ENCODE measurements around the gene SPAM1. TPM values are rescaled to one million over a fixed set of nuclear protein-coding genes. Genes with fewer than 3 reads are reported as not detected.

Gene SPAM1
- total RNA-seq, 1 experiment from 2014 or later, result not detected

DNA sequence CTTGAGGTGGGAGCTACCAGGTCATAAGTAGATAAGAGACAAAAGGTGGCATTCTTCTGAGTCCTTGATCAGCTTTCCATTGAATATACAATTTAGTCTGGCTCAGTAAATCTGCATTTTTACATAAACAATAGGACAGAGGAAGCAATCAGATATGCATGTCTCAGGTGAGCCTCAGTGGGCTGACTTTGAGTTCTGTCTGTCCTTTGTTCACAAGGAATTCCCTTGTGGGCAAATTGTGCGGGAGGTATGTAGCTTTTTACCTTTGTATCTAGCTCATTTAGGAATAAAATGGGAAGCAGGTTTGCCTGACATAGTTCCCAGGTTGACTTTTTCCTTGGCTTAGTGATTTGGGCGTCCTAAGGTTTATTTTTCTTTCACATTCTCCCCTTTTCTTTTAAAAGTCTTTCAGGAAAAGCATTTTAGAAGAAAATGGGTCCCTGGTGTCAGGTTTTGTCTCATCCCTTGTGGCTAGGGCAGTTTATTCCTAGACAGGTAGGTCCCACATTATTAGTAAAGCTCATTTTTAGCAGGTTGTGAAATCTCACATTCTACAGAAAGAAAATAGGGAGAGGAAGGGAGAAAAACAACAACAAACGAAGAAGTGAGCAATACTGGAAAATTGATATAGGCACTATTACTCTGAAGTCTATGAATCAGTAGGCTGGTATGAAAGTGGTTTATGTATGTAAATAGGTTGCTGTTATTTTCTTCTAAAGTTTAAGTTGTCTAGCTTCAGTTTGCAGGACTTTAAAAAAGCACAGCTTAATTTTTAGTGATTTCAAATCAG is 16.5 kb downstream of the SPAM1 start:
- DNase-seq (ENCODE audit: low read depth, low spot score), result no peak
- in situ Hi-C loops (cut with HindIII; ENCODE audit: low pct_unique_long_range_greater_than_20kb, low sequenced_read_pairs), result no loop called here

DNA sequence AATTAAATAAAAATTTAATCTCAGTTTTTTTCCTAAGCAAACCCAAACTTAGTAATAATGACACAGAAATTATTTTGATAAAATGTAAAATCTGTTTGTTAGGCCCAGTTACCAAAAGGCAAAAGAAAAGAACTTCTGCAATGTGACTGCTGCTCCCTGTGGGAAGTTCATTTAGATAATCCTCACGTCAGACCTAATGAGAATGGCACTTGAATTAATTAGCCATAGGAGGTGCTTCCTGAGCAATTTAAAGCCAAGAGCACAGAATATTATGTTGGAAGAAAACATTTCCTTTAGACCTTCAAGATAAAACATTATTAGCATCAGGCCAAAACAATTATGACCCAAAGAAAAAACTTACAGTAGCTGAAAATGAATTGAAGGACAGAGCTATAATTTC is 19.4 kb downstream of the SPAM1 start:
- in situ Hi-C loops (cut with HindIII; ENCODE audit: low pct_unique_long_range_greater_than_20kb, low sequenced_read_pairs), result no loop called here
- no peak for DNase-seq (ENCODE audit: low read depth, low spot score)

DNA sequence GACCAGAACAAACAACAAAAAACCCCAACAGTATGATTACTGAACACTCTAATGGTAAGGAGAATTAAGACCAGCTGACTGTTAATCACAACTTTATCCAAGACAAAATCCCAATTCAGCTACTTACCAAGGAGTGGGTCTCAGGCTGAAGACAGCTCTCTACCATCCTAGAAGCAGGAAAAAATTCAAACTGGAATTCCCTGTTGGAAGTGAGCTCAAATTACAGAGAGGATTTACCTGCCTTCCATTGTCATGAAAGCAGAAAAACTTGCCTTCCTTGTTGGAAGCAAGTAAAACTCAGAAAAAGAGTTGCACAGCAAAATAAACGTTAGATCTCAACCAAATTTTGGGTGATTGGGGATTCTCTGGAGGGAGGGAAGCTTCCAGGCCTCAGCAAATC is 20.9 kb downstream of the SPAM1 start:
- in situ Hi-C loops (cut with HindIII; ENCODE audit: low pct_unique_long_range_greater_than_20kb, low sequenced_read_pairs), result no loop called here
- no peak for DNase-seq (ENCODE audit: low read depth, low spot score)

DNA sequence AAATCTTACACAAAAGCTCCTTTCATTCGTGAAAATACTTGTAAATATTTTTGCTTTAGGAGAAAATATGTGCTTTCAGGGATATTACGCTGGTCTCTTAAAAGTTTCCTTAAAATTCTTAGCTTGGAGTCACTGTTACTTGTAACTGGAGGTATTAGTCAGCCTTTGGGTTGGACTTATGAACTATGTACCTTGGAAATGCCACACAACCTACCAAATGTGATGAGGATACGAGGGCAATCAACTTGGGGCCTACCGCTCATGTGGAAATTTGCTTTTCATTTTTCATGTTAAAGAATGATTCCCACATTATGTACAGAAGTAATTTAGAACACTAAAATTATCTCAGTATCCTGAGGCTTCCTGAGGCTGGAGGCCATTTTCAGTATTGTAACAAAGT is 23.1 kb downstream of the SPAM1 start:
- in situ Hi-C loops (cut with HindIII; ENCODE audit: low pct_unique_long_range_greater_than_20kb, low sequenced_read_pairs), result no loop called here
- no peak for DNase-seq (ENCODE audit: low read depth, low spot score)

DNA sequence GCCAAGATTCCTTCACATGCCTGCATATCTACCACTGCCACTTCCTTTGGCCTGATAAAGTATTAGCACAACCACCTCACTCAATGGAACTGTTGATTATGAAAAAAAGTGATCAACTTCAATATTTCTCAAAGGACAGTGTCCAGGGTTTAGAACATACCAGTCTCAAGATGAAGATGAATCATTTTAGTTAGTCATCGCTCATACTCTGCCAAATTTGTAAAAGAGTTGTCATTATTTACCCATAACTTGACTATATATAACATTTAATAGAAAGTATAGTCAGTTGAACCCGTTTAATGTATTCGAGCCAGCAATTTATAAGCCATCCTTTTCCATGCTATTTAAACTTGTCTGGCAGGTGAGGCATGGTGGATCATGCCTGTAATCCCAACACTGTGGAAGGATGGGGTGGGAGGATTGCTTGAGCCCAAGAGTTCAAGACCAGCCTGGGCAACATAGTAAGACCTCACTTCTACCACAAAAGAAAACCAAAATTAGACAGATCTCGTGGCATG is 33.2 kb downstream of the SPAM1 start:
- in situ Hi-C loops (cut with HindIII; ENCODE audit: low pct_unique_long_range_greater_than_20kb, low sequenced_read_pairs), result loop anchor here (25.0 kb wide), 1 partner anchor 854 kb away; no protein-coding TSS in a partner anchor
- DNase-seq (ENCODE audit: low read depth, low spot score), result no peak

DNA sequence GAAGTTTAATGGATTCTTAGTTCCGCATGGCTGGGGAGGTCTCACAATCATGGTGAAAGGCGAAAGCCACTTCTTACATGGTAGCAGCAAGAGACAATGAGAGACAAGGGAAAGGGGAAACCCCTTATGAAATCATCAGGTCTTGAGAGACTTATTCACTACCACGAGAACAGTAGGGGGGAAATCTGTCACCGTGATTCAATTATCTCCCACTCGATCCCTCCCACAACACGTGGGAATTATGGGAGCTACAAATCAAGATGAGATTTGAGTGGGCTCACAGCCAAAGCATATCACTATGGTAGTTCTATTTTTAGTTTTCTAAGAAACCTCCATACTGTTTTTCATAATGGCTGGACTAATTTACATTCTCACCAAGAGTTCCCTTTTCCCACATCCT is 36.7 kb downstream of the SPAM1 start:
- no peak for DNase-seq (ENCODE audit: low read depth, low spot score)
- in situ Hi-C loops (cut with HindIII; ENCODE audit: low pct_unique_long_range_greater_than_20kb, low sequenced_read_pairs), result loop anchor here (25.0 kb wide), 1 partner anchor 851 kb away; no protein-coding TSS in a partner anchor

DNA sequence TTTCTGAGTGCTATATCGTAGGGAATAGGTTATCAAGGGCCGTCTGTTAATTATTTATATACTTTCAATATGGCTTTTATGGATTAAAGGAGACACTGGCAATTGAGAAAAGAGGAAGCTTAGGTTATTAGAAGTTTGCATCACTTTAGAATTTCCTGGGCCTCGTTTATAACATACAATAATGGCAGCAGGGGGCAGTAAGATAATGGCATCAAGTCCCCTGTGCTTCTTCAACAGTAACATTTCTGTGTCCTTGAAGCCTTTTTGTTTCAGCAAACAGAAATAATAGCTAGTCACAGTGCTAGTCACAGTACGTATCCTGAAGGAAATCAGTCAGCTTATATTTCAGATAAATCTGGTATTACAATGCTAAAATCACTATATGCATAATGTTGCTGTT is 41.9 kb downstream of the SPAM1 start:
- in situ Hi-C loops (cut with HindIII; ENCODE audit: low pct_unique_long_range_greater_than_20kb, low sequenced_read_pairs), result loop anchor here (25.0 kb wide), 1 partner anchor 845 kb away; no protein-coding TSS in a partner anchor
- DNase-seq (ENCODE audit: low read depth, low spot score), result peak; percentile 69

DNA sequence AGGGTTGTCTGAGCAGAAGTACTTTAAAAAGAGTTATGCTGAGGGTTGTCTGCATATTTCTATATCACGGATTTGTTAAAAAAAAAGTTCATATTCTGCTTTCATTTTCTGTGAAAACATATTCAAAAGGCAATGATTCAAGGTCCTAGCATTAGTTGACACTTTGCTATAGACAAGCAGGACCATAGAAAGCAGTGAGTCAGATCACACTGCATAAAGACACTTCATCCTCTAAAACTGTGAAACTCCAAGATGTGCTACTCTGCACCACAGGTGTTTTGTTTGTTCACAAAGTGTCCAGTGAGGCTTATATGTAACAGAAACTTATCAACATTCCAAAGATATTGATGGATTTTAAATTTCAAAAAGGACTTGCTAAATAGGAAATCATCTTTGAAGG is 47.0 kb downstream of the SPAM1 start:
- no peak for DNase-seq (ENCODE audit: low read depth, low spot score)
- in situ Hi-C loops (cut with HindIII; ENCODE audit: low pct_unique_long_range_greater_than_20kb, low sequenced_read_pairs), result loop anchor here (25.0 kb wide), 1 partner anchor 840 kb away; no protein-coding TSS in a partner anchor

DNA sequence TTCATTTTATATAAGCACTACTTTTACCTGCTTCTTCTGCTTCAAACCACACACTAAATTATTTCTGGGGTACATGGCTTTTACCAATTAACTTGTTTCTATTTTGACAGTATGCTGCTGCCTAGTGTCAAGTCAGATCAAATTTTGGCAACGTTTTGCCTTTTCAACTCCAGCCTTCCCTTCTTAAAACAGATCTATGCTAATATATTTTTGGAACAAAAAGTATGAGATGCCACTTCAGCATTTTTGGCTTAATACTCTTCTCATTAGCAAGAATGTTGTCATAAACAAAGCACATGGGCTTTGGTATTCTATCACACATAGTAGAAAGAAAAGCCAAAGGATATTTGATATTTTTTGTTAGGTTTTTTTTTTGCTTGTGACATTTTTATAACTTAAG is 47.8 kb downstream of the SPAM1 start:
- DNase-seq (ENCODE audit: low read depth, low spot score), result no peak
- in situ Hi-C loops (cut with HindIII; ENCODE audit: low pct_unique_long_range_greater_than_20kb, low sequenced_read_pairs), result loop anchor here (25.0 kb wide), 1 partner anchor 839 kb away; no protein-coding TSS in a partner anchor

DNA sequence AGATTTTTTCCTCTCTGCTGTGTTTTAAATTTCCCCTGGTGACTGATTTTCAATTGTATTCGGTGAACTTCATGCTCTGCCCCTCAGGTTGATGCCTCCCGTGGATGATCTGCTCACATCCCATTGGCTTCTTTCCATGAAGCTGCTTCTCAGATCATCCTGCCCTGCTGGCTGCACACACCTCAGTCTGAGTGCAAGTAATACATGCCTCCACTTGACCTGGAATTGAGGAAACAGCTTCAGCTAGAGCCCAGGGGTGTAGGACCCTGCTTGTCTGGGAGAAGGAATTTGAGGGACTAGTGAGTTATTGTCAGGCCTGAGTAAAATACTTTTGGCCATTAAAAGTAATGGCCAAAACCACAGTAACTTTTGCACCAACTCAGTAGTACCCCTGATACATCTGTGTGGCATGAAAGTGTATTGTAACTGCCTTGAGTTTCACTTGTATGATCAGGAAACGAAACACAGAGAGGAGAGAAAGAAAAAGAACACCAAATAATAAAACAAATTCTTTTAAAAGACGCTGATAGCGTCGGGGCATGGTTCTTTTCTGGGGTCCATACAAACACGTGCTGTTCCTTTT is 49.4 kb downstream of the SPAM1 start:
- no peak for DNase-seq (ENCODE audit: low read depth, low spot score)
- in situ Hi-C loops (cut with HindIII; ENCODE audit: low pct_unique_long_range_greater_than_20kb, low sequenced_read_pairs), result loop anchor here (25.0 kb wide), 1 partner anchor 838 kb away; no protein-coding TSS in a partner anchor

DNA sequence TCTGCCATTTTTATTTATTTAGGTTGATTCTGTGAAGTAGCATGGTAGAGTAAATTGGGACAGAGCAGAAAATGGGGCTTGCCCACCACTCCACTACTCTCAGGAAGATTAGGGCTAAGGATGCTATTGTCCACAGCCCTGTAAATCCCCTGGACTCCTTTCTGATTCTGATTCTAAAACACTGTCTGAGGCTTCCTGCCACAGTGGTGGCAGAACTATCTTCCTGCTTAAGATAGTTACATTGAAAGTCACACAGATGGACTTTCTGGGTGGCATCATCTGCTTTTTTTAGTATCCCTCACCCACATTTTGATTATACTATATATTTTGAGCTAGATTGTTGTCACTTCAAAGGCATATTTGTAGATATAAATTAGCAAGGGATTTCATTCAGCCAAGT is 50.0 kb downstream of the SPAM1 start:
- in situ Hi-C loops (cut with HindIII; ENCODE audit: low pct_unique_long_range_greater_than_20kb, low sequenced_read_pairs), result no loop called here
- no peak for DNase-seq (ENCODE audit: low read depth, low spot score)

DNA sequence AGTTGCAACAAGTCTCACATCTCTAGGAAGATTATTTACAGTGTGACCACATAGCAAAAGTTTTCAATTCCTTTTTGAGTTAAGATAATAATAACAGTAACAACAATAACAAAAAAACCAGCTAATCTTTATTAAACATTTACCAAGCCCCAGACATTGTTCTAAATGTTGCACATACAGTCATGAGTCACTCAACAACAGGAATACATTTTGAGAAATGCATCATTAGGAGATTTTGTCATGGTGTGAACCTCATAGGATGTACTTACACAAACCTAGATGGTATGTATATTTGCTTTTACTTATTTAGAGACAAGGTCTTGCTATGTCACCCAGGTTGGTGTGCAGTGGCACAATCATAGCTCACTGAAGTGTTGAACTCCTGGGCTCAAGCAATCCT is 52.0 kb downstream of the SPAM1 start:
- no peak for DNase-seq (ENCODE audit: low read depth, low spot score)
- in situ Hi-C loops (cut with HindIII; ENCODE audit: low pct_unique_long_range_greater_than_20kb, low sequenced_read_pairs), result no loop called here

DNA sequence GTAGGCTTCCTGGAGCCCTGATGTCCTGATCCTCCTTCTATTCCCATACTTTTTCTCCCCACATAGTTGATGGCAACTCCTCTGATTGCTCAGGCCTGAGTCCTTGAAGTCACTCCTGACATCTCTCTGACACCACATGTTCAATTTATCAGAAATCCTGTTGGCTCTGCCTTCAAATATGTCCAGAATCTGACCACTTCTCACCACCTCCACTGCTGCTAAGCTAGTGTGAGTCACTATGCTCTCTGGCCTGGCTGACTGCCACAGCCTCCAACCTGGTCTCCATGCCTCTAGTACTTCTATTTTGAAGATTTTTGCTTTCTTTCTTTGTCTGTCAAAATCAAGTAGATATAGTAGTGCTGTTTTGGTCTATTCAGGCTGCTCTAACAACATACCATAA is 54.8 kb downstream of the SPAM1 start:
- in situ Hi-C loops (cut with HindIII; ENCODE audit: low pct_unique_long_range_greater_than_20kb, low sequenced_read_pairs), result no loop called here

DNA sequence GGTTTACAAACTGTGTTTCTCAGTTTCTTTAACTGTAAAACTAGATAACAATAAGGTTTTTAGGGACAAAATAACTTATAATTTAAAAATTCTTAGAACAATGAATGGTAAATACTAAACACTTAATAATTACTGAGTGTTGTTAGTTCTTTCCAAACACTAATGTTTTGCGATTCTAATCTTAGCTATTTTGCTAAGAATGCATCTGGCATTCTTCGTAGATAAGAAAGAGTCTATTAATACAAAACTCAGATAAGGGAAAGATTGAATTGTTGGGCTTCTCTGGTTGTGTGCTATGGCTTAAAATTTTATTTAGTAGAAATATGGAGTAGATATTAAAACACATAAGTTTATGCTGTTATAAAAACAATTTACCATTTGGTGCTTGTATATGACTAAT is 62.4 kb downstream of the SPAM1 start:
- DNase-seq (ENCODE audit: low read depth, low spot score), result no peak
- in situ Hi-C loops (cut with HindIII; ENCODE audit: low pct_unique_long_range_greater_than_20kb, low sequenced_read_pairs), result no loop called here

More for the DNA sequence above, 54.8 kb downstream of the SPAM1 start:
- no peak for DNase-seq (ENCODE audit: low read depth, low spot score)

DNA sequence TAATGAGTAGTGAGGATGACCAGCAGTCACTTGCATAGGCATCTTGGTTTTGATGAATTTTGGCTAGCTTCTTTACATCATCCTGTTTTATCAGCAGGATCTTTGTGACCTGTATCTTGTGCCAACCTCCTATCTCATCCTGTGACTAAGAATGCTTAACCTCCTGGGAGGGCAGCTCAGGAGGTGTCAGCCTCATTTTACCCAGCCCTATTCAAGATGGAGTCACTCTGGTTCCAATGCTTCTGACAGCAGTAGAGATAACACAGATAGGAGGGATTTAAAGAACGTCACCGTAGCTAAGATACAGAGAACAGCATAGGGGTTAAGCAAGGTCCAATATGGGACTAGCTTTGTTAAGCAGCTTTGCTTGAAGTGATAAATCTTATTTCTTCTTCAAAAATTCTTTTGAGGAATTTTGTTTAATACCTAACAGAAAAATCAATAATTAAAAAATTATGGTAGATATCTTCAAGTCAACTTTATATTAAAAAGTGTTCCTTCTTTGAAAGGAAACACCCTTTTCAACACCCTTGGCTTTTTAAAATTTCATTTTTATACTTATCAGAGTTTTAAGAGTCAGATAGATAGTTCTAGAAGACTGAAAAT is 68.0 kb downstream of the SPAM1 start:
- in situ Hi-C loops (cut with HindIII; ENCODE audit: low pct_unique_long_range_greater_than_20kb, low sequenced_read_pairs), result no loop called here

DNA sequence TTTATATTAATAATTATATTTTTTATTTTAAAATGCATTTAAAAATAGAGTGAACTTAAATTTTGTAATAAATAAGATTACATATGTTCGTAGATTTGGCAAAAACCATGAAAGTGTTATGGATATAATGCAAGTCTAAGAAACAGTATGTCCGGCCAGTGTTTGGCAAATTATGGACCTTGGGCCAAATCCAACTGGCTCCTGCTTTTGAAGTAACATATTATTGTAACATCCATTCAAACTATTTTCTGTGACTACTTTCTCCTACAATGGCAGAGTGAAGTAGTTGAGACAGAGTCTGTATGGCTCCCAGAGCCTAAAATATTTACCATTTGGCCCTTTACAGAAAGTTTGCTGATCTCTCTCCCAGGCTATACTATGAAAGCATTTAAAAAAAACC is 69.0 kb downstream of the SPAM1 start:
- DNase-seq (ENCODE audit: low read depth, low spot score), result no peak
- in situ Hi-C loops (cut with HindIII; ENCODE audit: low pct_unique_long_range_greater_than_20kb, low sequenced_read_pairs), result no loop called here

More for the DNA sequence above, 68.0 kb downstream of the SPAM1 start:
- no peak for DNase-seq (ENCODE audit: low read depth, low spot score)

DNA sequence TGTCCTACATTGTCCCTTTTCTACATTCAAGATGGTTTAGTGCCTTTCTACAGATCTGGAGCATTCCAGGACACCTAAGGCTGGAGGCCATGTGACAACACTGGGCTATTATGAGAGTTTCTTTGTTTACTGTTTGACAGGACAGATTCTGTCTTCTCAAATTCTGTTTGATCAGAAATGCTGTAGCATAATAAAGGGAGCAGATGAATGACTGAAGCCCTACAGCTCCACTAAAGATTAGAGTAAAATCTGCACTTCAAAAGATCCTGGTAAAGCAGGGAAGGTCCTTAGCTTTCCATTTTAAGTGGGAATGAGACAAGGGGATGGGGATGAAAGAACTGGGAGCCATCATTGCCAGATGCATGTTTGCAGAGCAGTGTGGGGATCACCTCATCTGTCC is 69.4 kb downstream of the SPAM1 start:
- in situ Hi-C loops (cut with HindIII; ENCODE audit: low pct_unique_long_range_greater_than_20kb, low sequenced_read_pairs), result no loop called here
- peak; percentile 67 for DNase-seq (ENCODE audit: low read depth, low spot score)

DNA sequence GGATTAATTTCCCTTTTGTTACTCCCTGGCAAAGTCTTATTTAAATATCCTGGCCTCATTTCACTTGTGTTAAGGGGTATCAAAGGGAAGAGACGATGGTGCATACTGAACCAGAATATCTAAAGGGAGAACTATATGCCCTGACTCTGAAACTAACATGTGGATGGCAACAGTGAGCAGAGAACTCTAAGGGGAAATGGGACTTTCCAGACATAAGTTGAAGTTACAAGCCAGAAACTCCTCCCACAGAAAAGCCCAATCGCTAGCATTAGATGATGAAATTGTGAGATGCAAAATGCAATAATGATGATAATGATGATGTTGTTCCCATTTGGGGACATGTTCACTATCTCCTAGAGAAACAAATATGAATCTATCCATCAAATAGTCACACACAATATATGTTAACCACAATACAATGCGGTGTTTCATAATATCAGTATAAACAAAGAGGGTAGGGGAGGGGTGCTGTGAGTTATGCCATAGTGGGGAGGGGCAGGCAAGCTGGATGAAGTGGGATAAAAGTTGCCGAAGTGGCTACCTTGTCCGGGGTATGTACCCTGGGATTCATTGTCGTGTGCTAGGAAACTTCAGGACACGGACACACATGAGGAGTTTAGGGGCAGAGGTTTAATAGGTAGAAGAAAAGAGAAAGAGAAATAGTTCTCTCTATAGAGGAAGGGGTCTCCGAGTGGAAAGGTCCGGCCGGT is 70.7 kb downstream of the SPAM1 start:
- no peak for DNase-seq (ENCODE audit: low read depth, low spot score)
- in situ Hi-C loops (cut with HindIII; ENCODE audit: low pct_unique_long_range_greater_than_20kb, low sequenced_read_pairs), result no loop called here
